NCI-H226 (cell line): Measurements from ENCODE around the gene KDM7A.
A peak's percentile ranks its signal among the peaks of the same experiment; 100 is the strongest.

Source experiments
- DNase-seq: peaks from one replicate; pipeline ENCODE4 v3.0.0-alpha.2; 2015

KDM7A gene

GRCh38 chr7:140200061-140200989 is 23.5 kb upstream of the KDM7A start:
- no peak for DNase-seq

GRCh38 chr7:140197938-140198337 is 21.2 kb upstream of the KDM7A start:
- no peak for DNase-seq

- no peak for DNase-seq
Measured at GRCh38 chr7:140197218-140197890, 20.6 kb upstream of the KDM7A start.

GRCh38 chr7:140196361-140197217 is 19.8 kb upstream of the KDM7A start:
- DNase-seq: peak; percentile 31

- no peak for DNase-seq
Measured at GRCh38 chr7:140195859-140196258, 19.1 kb upstream of the KDM7A start.

- no peak for DNase-seq
Measured at GRCh38 chr7:140192620-140193019, 15.8 kb upstream of the KDM7A start.

- DNase-seq: no peak
Measured at GRCh38 chr7:140192176-140192575, 15.4 kb upstream of the KDM7A start.

- DNase-seq: no peak
Measured at GRCh38 chr7:140190588-140190987, 13.8 kb upstream of the KDM7A start.

- DNase-seq: no peak
Measured at GRCh38 chr7:140189917-140190316, 13.1 kb upstream of the KDM7A start.

GRCh38 chr7:140182917-140183316 is 6.1 kb upstream of the KDM7A start:
- DNase-seq: no peak

GRCh38 chr7:140179339-140179738 is 2.6 kb upstream of the KDM7A start:
- no peak for DNase-seq

GRCh38 chr7:140176122-140176701 is 571 bp downstream of the KDM7A start:
- no peak for DNase-seq

GRCh38 chr7:140175221-140176121 is 1.3 kb downstream of the KDM7A start:
- DNase-seq: peak; percentile 86

- no peak for DNase-seq
Measured at GRCh38 chr7:140174217-140174616, 2.6 kb downstream of the KDM7A start.

- no peak for DNase-seq
Measured at GRCh38 chr7:140170375-140170774, 6.4 kb downstream of the KDM7A start.

- no peak for DNase-seq
Measured at GRCh38 chr7:140168816-140169215, 8.0 kb downstream of the KDM7A start.

GRCh38 chr7:140165422-140165821 is 11.4 kb downstream of the KDM7A start:
- DNase-seq: peak; percentile 59

- peak; percentile 64 for DNase-seq
Measured at GRCh38 chr7:140162081-140162480, 14.7 kb downstream of the KDM7A start.

- no peak for DNase-seq
Measured at GRCh38 chr7:140161047-140161446, 15.7 kb downstream of the KDM7A start.

- no peak for DNase-seq
Measured at GRCh38 chr7:140160308-140160707, 16.5 kb downstream of the KDM7A start.

GRCh38 chr7:140159497-140159896 is 17.3 kb downstream of the KDM7A start:
- no peak for DNase-seq
